IPS-NIHi11 (cell line): ENCODE results near the gene CCL24.
"Not testable (repeated sequence)": the region's sequence is repeated elsewhere in the genome, so short reads cannot be mapped to it uniquely, and the experiment has no call there.

ENCODE experiments used
- DNase-seq: peaks from one replicate; pipeline ENCODE4 v3.0.0; 2012; ENCODE audit warnings: mixed read lengths, low spot score

CCL24 gene

GRCh38 chr7:75780647-75781273, 32.8 kb downstream of the CCL24 start:
- not testable (repeated sequence) for DNase-seq

GRCh38 chr7:75779516-75779915, 34.1 kb downstream of the CCL24 start:
- not testable (repeated sequence) for DNase-seq

GRCh38 chr7:75779035-75779434, 34.6 kb downstream of the CCL24 start:
- DNase-seq, result not testable (repeated sequence)

GRCh38 chr7:75776295-75776971, 37.2 kb downstream of the CCL24 start:
- DNase-seq, result no peak

- not testable (repeated sequence) for DNase-seq
Observed at GRCh38 chr7:75773958-75774357, 39.6 kb downstream of the CCL24 start.

GRCh38 chr7:75772081-75773077, 41.2 kb downstream of the CCL24 start, which contains the start of gene CCL26:
CCL26 (minus strand) TSS chr7:75772211; CDS start chr7:75772176, 35 bp downstream.
- DNase-seq, result no peak

- DNase-seq, result no peak
Observed at GRCh38 chr7:75771224-75771623, 42.4 kb downstream of the CCL24 start.

- peak; percentile 80 for DNase-seq
Observed at GRCh38 chr7:75762350-75762917, 51.2 kb downstream of the CCL24 start.

GRCh38 chr7:75761801-75762200, 51.8 kb downstream of the CCL24 start:
- DNase-seq, result not testable (repeated sequence)
